ENCODE results near the gene ERGIC3. TPM values are rescaled to one million over a fixed set of nuclear protein-coding genes. Genes with fewer than 3 reads are reported as not detected.

ERGIC3 gene
- total RNA-seq, 1 experiment from 2014 or later: 341 TPM

GRCh38 chr20:35582741-35583404, 41.0 kb downstream of the ERGIC3 start:
- Histone ChIP-seq H3K4me1 (replicated peaks; ENCODE audit: insufficient read depth) (peaks cover 14% of the 10 kb centered on the region), H3K27ac (no peak overlapping the region), H3K4me3 (no peak overlapping the region), H4K20me1 (ENCODE audit: insufficient read depth) (no peaks in the 10 kb centered on the region), H3F3A (ENCODE audit: insufficient read depth, low read depth) (peaks cover 8% of the 10 kb centered on the region; the same call in 1 of the 2 replicates), H3K27me3 (ENCODE audit: insufficient read depth, low read depth) (no peaks in the 10 kb centered on the region), H3K4me2 (no peak overlapping the region), H2AFZ (no peak overlapping the region), H3K36me3 (ENCODE audit: low read depth) (0 out of 2 replicates have a peak, but pooled peaks cover 4% of the 10 kb centered on the region), H3K9me2 (ENCODE audit: insufficient read depth) (no peaks in the 10 kb centered on the region), H3K79me2 (ENCODE audit: low read depth) (no peaks in the 10 kb centered on the region), H3K9me3 (ENCODE audit: insufficient read depth, low read depth) (no peaks in the 10 kb centered on the region)
- intact Hi-C loops (cut with micrococcal nuclease; ENCODE audit: unreplicated experiment): loop anchor here (1.0 kb wide), 1 partner anchor 9 kb away; no protein-coding TSS in a partner anchor
- DNase-seq: no peak
- CTCF ChIA-PET: no interaction called here
- POLR2A ChIA-PET (ENCODE audit: unreplicated experiment): no interaction called here
- TF ChIP-seq EZH2 (IDR thresholded peaks at IDR 0.05; ENCODE audit: low read depth) (no peak), CTCF (conservative IDR thresholded peaks at IDR 0.05) (no peak)
- BruUV-seq (replicated peaks): no TSS peak

GRCh38 chr20:35583636-35584560, 42.0 kb downstream of the ERGIC3 start:
- ChIA-PET POLR2A (ENCODE audit: unreplicated experiment) (no interaction called here), CTCF (interaction anchor here (0.5 kb wide), 1 partner anchor 21 kb away, joined by 4 read pairs; no protein-coding TSS in a partner anchor)
- no TSS peak for BruUV-seq (replicated peaks)
- Histone ChIP-seq H2AFZ (no peak overlapping the region), H3K27ac (no peak overlapping the region), H3K27me3 (ENCODE audit: insufficient read depth, low read depth) (no peaks in the 10 kb centered on the region), H4K20me1 (ENCODE audit: insufficient read depth) (no peaks in the 10 kb centered on the region), H3K9me2 (ENCODE audit: insufficient read depth) (no peaks in the 10 kb centered on the region), H3K4me2 (no peak overlapping the region), H3K79me2 (ENCODE audit: low read depth) (no peaks in the 10 kb centered on the region), H3K9me3 (ENCODE audit: insufficient read depth, low read depth) (no peaks in the 10 kb centered on the region), H3K36me3 (ENCODE audit: low read depth) (0 out of 2 replicates have a peak, but pooled peaks cover 4% of the 10 kb centered on the region), H3K4me3 (no peak overlapping the region), H3F3A (ENCODE audit: insufficient read depth, low read depth) (peaks cover 4% of the 10 kb centered on the region; the same call in 1 of the 2 replicates), H3K4me1 (replicated peaks; ENCODE audit: insufficient read depth) (0 out of 2 replicates have a peak, but pooled peaks cover 5% of the 10 kb centered on the region)
- no peak for DNase-seq
- no peak for TF ChIP-seq EZH2 (IDR thresholded peaks at IDR 0.05; ENCODE audit: low read depth)
- TF ChIP-seq CTCF (conservative IDR thresholded peaks at IDR 0.05): no peak
- intact Hi-C loops (cut with micrococcal nuclease; ENCODE audit: unreplicated experiment): loop anchor here (1.0 kb wide), 1 partner anchor 8 kb away; no protein-coding TSS in a partner anchor

GRCh38 chr20:35586751-35587425, 45.0 kb downstream of the ERGIC3 start:
- POLR2A ChIA-PET (ENCODE audit: unreplicated experiment): no interaction called here
- CTCF ChIA-PET: no interaction called here

More at GRCh38 chr20:35586751-35587425, 45.0 kb downstream of the ERGIC3 start:
- no peak for DNase-seq
- Histone ChIP-seq H3K27ac (no peak overlapping the region), H3K4me3 (no peak overlapping the region), H3K4me1 (replicated peaks; ENCODE audit: insufficient read depth) (0 out of 2 replicates have a peak, but pooled peaks cover 5% of the 10 kb centered on the region), H2AFZ (no peak overlapping the region), H3K36me3 (ENCODE audit: low read depth) (peaks cover 9% of the 10 kb centered on the region; the same call in 1 of the 2 replicates), H3K79me2 (ENCODE audit: low read depth) (no peaks in the 10 kb centered on the region), H3F3A (ENCODE audit: insufficient read depth, low read depth) (peaks cover 9% of the 10 kb centered on the region; the same call in 1 of the 2 replicates), H3K9me2 (ENCODE audit: insufficient read depth) (no peaks in the 10 kb centered on the region), H3K9me3 (ENCODE audit: insufficient read depth, low read depth) (no peaks in the 10 kb centered on the region), H3K27me3 (ENCODE audit: insufficient read depth, low read depth) (no peaks in the 10 kb centered on the region), H4K20me1 (ENCODE audit: insufficient read depth) (no peaks in the 10 kb centered on the region), H3K4me2 (no peak overlapping the region)
- BruUV-seq (replicated peaks): no TSS peak
- TF ChIP-seq CTCF (conservative IDR thresholded peaks at IDR 0.05) (no peak), EZH2 (IDR thresholded peaks at IDR 0.05; ENCODE audit: low read depth) (no peak)
- intact Hi-C loops (cut with micrococcal nuclease; ENCODE audit: unreplicated experiment): no loop called here

Data from PC-9 (cell line).